ENCODE results near the gene PHEX. TPM values are rescaled to one million over a fixed set of nuclear protein-coding genes. Genes with fewer than 3 reads are reported as not detected.
A peak's percentile ranks its signal among the peaks of the same experiment; 100 is the strongest.

PHEX gene
- total RNA-seq, 1 experiment from 2014 or later, result 0.04 TPM

DNA sequence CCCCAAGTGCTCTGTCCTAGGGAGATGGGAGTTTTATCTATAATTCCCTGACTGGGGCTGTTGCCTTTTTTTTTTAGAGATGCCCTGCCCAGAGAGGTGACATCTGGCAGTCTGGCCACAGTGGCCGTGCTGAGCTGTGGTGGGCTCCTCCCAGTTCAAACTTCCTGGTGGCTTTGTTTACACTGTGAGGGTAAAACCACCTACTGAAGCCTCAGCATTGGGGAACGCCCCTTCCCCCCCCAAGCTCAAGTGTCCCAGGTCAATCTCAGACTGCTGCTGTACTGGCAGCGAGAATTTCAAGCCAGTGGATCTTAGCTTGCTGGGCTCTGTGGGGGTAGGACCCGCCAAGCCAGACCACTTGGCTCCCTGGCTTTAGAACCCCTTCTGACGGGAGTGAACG lies 202.3 kb downstream of the PHEX start:
- Mint-ChIP-seq H3K9me3 (no peaks in the 10 kb centered on the region), H3K4me1 (no peaks in the 10 kb centered on the region), H3K36me3 (no peaks in the 10 kb centered on the region), H3K27ac (no peak overlapping the region), H3K27me3 (ENCODE audit: low read depth) (no peaks in the 10 kb centered on the region), H3K4me3 (no peak overlapping the region)
- no peak for ATAC-seq
- DNase-seq (ENCODE audit: low spot score), result peak; percentile 7
- TF ChIP-seq SMAD3 (CRISPR knock-in tag; IDR thresholded peaks at IDR 0.05; ENCODE audit: borderline replicate concordance) (no peak), MYBL2 (CRISPR knock-in tag; IDR thresholded peaks at IDR 0.05) (no peak), RELA (CRISPR knock-in tag; IDR thresholded peaks at IDR 0.05; ENCODE audit: borderline replicate concordance) (no peak), ZBTB21 (CRISPR knock-in tag; IDR thresholded peaks at IDR 0.05; ENCODE audit: borderline replicate concordance) (no peak), ERG (CRISPR knock-in tag; IDR thresholded peaks at IDR 0.05) (no peak), FOXK1 (CRISPR knock-in tag; IDR thresholded peaks at IDR 0.05) (no peak), CBFB (CRISPR knock-in tag; IDR thresholded peaks at IDR 0.05; ENCODE audit: low read depth) (no peak), ZNF219 (CRISPR knock-in tag; IDR thresholded peaks at IDR 0.05; ENCODE audit: borderline replicate concordance) (no peak), MLX (CRISPR knock-in tag; IDR thresholded peaks at IDR 0.05) (no peak), IRF2 (CRISPR knock-in tag; IDR thresholded peaks at IDR 0.05; ENCODE audit: borderline replicate concordance, low read depth) (no peak)
- TF ChIP-seq, protein P1, sequence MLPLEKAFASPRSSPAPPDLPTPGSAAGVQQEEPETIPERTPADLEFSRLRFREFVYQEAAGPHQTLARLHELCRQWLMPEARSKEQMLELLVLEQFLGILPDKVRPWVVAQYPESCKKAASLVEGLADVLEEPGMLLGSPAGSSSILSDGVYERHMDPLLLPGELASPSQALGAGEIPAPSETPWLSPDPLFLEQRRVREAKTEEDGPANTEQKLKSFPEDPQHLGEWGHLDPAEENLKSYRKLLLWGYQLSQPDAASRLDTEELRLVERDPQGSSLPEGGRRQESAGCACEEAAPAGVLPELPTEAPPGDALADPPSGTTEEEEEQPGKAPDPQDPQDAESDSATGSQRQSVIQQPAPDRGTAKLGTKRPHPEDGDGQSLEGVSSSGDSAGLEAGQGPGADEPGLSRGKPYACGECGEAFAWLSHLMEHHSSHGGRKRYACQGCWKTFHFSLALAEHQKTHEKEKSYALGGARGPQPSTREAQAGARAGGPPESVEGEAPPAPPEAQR (CRISPR knock-in tag; IDR thresholded peaks at IDR 0.05), result no peak
- TF ChIP-seq, protein P2, sequence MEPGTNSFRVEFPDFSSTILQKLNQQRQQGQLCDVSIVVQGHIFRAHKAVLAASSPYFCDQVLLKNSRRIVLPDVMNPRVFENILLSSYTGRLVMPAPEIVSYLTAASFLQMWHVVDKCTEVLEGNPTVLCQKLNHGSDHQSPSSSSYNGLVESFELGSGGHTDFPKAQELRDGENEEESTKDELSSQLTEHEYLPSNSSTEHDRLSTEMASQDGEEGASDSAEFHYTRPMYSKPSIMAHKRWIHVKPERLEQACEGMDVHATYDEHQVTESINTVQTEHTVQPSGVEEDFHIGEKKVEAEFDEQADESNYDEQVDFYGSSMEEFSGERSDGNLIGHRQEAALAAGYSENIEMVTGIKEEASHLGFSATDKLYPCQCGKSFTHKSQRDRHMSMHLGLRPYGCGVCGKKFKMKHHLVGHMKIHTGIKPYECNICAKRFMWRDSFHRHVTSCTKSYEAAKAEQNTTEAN (CRISPR knock-in tag; IDR thresholded peaks at IDR 0.05), result no peak
- POLR2A ChIA-PET, result interaction anchor here (0.6 kb wide), 1 partner anchor 337 kb away, joined by 3 read pairs; no protein-coding TSS in a partner anchor
- CTCF ChIA-PET, result interaction anchor here (0.7 kb wide), 1 partner anchor 44 kb away, joined by 3 read pairs; no protein-coding TSS in a partner anchor

DNA sequence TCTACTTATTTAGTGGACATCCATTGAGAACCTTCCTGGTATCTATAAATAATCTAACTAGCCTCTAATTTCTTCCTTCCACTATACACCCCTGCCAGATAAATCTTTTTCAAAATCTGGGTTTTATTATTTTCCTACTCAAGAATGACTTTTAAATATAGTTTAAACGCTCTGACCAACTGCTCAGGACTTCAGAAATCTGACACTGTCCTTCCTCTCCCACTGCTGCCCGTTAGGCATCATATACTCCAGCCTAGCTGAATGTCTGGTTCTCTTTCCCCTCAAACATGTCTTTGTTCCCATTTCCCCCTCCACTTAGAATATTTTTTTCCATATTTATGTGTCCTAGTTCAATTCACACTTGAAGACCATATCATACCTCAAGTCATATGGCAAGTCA lies 205.4 kb downstream of the PHEX start:
- ATAC-seq, result no peak
- no peaks in the 10 kb centered on the region for H3K4me1 Mint-ChIP-seq
- TF ChIP-seq, protein P3, sequence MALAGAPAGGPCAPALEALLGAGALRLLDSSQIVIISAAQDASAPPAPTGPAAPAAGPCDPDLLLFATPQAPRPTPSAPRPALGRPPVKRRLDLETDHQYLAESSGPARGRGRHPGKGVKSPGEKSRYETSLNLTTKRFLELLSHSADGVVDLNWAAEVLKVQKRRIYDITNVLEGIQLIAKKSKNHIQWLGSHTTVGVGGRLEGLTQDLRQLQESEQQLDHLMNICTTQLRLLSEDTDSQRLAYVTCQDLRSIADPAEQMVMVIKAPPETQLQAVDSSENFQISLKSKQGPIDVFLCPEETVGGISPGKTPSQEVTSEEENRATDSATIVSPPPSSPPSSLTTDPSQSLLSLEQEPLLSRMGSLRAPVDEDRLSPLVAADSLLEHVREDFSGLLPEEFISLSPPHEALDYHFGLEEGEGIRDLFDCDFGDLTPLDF (CRISPR knock-in tag; IDR thresholded peaks at IDR 0.05), result no peak
- TF ChIP-seq USF2 (CRISPR knock-in tag; IDR thresholded peaks at IDR 0.05) (no peak), TCF7 (CRISPR knock-in tag; IDR thresholded peaks at IDR 0.05; ENCODE audit: low read depth) (no peak), ATF6 (CRISPR knock-in tag; IDR thresholded peaks at IDR 0.05) (no peak), ZNF532 (CRISPR knock-in tag; IDR thresholded peaks at IDR 0.05; ENCODE audit: borderline replicate concordance) (no peak), FOXP1 (CRISPR knock-in tag; IDR thresholded peaks at IDR 0.05; ENCODE audit: borderline replicate concordance) (no peak), ZNF317 (CRISPR knock-in tag; IDR thresholded peaks at IDR 0.05; ENCODE audit: borderline replicate concordance, low read depth) (no peak), NFATC4 (CRISPR knock-in tag; IDR thresholded peaks at IDR 0.05) (no peak), HMGA2 (CRISPR knock-in tag; IDR thresholded peaks at IDR 0.05) (no peak), ATF1 (CRISPR knock-in tag; IDR thresholded peaks at IDR 0.05) (no peak)

More for the DNA sequence above, 205.4 kb downstream of the PHEX start:
- Mint-ChIP-seq H3K27me3 (ENCODE audit: low read depth) (no peaks in the 10 kb centered on the region; the same call in 1 of the 2 replicates), H3K4me3 (no peak overlapping the region), H3K36me3 (no peaks in the 10 kb centered on the region), H3K27ac (no peak overlapping the region), H3K9me3 (no peaks in the 10 kb centered on the region)
- CTCF ChIA-PET, result no interaction called here
- POLR2A ChIA-PET, result no interaction called here
- no peak for DNase-seq (ENCODE audit: low spot score)
